Fibroblast of pulmonary artery (primary cell): ENCODE data around the gene PTPRN2.

Experiments
- DNase-seq: peaks from one replicate; pipeline ENCODE4 v3.0.0-alpha.2; 2010; ENCODE audit warnings: low read depth
- H3K4me3 ChIP-seq: replicated peaks from 2 replicates; pipeline ENCODE4 v1.5.1; 2011; ENCODE audit warnings: low read depth, mild to moderate bottlenecking, control low read depth, low read length, moderate library complexity
- TF ChIP-seq, protein P1 (sequence below): IDR thresholded peaks from 2 replicates; pipeline ENCODE4 v1.5.1; 2011; ENCODE audit warnings: mild to moderate bottlenecking, control low read depth, low read length, inconsistent platforms; ENCODE audit errors: missing control alignments

PTPRN2 gene

DNA sequence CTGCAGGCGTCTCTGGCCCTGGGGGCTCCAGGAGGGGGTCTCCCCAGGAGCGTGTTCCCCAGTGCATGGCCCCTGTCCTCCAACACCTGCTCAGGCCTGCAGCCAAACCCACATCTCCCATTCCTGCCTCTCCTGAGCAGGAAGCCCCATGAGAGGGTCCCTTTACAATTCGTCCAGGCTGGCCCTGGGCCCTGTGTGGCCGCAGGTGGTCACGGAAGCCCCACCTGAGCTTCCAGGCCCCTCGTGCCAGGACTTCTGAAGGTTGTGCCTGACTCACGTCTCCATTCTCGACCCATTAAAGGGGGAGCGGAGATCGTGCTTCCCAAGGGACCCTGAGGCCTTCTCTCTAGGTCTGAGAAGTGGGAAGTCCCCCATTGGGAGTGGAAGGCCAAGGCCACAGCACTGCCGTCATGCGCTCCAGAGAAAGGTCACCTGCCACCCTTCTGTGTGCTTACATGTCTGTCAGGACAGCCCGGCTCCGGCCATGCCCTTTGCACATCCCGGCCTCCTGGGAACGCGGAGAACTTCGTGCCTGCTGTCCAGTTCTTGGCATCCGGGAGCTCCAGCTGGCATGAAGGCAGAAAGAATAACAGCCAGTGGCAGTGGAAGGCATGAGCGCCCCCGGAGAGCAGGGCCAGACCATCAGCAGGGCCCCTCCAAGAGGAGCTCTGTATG is 868.5 kb downstream of the PTPRN2 start:
- no peak overlapping the region for H3K4me3 ChIP-seq
- TF ChIP-seq, protein P1, sequence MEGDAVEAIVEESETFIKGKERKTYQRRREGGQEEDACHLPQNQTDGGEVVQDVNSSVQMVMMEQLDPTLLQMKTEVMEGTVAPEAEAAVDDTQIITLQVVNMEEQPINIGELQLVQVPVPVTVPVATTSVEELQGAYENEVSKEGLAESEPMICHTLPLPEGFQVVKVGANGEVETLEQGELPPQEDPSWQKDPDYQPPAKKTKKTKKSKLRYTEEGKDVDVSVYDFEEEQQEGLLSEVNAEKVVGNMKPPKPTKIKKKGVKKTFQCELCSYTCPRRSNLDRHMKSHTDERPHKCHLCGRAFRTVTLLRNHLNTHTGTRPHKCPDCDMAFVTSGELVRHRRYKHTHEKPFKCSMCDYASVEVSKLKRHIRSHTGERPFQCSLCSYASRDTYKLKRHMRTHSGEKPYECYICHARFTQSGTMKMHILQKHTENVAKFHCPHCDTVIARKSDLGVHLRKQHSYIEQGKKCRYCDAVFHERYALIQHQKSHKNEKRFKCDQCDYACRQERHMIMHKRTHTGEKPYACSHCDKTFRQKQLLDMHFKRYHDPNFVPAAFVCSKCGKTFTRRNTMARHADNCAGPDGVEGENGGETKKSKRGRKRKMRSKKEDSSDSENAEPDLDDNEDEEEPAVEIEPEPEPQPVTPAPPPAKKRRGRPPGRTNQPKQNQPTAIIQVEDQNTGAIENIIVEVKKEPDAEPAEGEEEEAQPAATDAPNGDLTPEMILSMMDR = no peak
- DNase-seq = no peak

DNA sequence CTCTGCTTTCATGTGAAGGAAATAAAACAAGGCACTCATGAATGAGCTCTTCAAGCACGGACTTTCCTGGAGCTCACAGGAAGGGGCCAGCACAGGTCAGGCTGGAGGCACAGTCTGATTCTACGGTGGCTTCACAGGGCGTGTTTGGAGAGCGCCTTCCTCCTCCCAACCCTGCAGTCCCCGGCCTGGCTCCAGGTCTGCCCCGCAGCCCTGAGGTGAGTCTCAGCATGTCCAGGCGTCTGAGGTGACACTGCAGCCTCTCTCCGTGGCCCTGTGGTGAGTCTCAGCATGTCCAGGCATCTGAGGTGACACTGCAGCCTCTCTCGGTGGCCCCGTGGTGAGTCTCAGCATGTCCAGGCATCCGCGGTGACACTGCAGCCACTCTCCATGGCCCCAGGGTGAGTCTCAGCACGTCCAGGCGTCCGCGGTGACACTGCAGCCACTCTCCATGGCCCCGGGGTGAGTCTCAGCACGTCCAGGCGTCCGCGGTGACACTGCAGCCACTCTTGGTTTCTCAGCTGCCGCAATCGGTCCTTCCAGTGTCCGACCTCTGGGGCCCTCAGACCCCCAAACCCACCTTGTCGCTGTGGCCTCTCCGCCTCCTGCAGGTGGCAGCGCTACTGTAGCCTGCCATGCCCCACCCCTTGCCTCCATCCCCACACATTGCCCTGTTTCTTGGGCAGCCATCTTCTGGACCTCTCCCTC is 869.2 kb downstream of the PTPRN2 start:
- TF ChIP-seq, protein P1 = no peak
- H3K4me3 ChIP-seq = no peak overlapping the region
- DNase-seq = no peak

DNA sequence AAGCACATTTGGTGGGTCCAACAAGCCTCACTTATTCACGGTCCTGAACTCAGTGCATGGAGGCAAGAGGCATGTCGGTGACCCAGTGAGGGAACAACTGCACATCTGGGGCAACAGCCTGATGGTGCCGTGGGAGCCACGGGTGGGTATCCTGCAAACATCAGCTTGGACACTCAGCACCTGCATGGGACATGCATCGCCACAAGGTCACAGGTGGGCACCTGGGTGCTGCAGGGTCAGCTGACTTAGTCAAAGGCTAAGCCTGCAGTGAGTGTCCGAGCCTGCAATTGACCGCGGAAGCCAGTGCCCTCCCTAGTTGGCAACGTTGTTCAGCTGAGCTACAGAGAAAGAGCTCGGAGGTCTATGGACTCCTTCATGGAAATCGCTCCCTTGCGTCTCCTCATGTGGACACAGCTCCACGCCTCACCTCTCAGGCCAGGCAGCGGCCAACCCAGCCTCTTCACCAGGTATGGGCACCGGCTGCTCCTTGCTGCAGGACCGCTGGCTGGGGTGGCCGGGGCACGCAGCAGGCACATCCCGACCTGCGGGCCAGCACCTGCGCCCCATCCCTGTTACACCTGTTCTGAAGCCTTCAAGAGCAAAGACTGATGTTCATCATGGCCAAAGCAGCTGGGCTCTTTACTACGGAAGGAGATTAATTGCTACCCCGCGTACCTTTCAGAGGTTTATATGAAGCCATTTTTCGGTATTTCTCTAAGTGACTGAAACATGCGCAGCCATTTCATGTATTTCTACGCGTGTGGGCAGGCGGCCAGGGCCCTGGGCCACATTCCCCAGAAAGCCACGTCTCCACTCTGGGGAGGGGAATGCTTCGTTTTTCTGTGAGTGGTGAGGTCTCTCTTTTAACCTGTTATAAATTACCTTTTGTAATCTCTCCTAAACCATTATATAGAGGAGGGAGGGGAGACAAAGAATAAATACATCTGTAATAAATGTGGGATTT is 870.1 kb downstream of the PTPRN2 start:
- TF ChIP-seq, protein P1 = no peak
- DNase-seq = no peak
- H3K4me3 ChIP-seq = no peak overlapping the region

DNA sequence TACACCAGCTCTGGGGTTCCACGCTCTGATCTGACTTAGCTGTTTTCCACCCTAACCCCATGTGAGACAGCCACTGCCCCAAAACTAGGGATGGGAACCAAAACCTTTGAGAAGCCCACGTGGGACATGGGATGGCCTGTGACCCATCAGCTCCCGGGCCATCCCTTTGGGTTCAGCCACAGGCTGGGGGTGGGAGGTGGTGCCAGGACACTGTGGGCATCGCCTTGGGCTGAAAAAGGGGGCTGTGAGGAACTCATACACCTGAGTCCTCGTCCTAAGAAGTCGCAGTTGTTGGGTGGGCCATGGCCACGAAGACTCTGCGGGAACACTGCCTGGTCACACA is 871.7 kb downstream of the PTPRN2 start:
- no peak overlapping the region for H3K4me3 ChIP-seq
- no peak for DNase-seq
- TF ChIP-seq, protein P1 = no peak

DNA sequence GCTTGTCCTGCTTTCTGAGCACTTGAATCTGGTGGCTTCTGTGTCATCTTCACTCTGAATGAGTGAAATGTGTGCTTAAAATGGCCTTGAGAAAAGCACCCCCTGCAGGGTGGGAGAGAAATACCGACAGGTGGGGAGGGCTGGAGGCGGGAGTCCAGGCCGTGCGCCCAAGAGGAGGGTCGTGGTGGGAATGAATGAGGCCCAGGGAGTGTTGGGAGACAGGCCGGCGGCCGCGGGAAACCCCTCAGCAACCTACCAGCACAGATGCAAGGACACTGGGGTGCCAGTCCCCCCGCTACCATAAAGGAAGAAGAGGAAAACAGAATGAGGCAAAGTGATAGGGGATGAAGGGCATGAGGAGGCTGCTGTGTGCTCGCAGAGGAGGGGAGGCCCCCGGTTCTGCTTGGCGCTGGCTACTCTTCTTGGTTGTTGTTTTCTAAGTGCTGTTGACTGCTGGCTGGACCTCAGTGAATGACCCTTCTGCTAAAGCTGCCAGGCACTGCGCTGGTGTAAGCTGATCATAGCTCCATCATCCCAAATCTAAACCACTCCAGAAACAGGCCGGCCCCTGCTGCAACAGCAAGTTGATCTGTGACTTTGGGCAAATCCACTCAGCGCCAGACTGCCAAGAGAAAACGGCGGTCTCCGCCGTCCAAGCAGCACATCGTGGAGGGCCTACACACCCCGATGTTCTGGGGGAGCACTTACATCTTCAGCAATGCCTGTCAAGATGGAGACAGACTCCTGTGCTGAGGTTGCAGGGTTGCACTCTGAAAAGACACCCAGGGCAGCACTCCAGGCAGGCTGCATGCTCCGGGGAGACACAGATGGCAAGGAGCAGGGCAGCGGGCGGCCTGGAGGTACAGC is 872.3 kb downstream of the PTPRN2 start:
- TF ChIP-seq, protein P1 = no peak
- H3K4me3 ChIP-seq = no peak overlapping the region
- no peak for DNase-seq

DNA sequence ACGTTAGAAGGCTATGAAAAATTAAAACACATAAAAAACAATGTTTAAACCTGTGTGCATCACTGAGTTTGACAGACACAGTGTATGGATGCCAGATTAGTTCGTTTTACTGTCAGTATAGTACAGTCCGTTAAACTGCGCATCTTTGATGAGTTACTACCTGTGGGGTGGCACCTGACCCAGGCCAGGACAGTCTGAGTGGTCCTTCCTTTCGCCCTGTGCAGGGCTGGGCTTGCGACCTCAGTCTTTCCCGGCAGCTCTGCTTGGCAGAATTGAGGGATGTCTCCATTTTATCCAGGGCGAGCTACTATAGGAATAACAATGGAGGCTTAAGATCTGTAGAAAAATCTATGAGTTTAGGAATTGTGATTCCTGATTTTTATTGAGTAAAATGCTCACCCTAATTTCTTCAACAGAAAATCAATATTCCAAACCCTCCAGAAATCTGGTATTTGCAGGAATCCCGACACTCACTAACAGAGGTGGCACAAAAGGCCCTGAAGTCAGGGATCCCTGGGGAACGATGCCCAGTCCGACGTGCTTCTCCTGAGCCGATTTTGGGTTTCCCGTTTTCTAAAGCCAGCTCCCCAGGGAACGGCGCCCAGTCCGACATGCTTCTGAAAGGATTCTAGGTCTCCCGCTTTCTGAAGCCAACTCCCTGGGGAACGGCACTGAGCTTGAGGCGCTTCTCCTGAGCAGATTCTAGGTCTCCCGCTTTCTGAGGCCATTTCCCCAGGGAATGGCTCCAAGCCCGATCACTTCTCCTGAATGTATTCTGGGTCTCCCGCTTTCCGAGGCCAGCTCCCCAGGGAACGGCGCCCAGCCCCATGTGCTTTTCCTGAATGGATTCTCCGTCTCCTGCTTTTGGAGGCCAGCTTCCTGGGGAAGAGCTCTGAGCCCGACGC is 873.2 kb downstream of the PTPRN2 start:
- no peak overlapping the region for H3K4me3 ChIP-seq
- TF ChIP-seq, protein P1 = no peak
- DNase-seq = no peak
